ENCODE data around the gene SLC35A4. TPM values are rescaled to one million over a fixed set of nuclear protein-coding genes. Genes with fewer than 3 reads are reported as not detected.
"Not testable (repeated sequence)": the region's sequence is repeated elsewhere in the genome, so short reads cannot be mapped to it uniquely, and the experiment has no call there.

Gene SLC35A4
- total RNA-seq, 1 donor from 2014 or later, result 13.2 TPM

DNA sequence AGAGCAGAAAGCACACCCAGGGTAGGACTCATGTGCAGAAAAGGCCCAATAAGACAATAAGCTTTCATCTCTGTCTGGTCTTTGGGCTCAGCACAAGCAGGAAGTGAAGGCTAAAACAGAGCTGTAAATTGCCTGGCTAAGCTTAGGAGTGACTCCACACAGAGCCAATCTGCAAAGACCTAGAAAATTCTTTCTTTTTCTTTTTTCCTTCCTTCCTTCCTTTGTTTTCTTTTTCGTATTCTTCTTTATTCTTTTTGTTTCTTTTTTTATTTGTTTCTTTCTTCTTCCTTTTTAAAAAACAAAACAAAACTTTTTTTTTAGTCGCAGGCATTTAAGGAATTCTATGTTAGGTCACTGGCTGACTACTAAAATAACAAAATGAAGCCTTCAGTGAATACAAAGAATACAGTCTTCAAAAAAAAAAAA, 12.2 kb downstream of the SLC35A4 start:
- DNase-seq (ENCODE audit: low read depth), result no peak
- TF ChIP-seq, protein P1, sequence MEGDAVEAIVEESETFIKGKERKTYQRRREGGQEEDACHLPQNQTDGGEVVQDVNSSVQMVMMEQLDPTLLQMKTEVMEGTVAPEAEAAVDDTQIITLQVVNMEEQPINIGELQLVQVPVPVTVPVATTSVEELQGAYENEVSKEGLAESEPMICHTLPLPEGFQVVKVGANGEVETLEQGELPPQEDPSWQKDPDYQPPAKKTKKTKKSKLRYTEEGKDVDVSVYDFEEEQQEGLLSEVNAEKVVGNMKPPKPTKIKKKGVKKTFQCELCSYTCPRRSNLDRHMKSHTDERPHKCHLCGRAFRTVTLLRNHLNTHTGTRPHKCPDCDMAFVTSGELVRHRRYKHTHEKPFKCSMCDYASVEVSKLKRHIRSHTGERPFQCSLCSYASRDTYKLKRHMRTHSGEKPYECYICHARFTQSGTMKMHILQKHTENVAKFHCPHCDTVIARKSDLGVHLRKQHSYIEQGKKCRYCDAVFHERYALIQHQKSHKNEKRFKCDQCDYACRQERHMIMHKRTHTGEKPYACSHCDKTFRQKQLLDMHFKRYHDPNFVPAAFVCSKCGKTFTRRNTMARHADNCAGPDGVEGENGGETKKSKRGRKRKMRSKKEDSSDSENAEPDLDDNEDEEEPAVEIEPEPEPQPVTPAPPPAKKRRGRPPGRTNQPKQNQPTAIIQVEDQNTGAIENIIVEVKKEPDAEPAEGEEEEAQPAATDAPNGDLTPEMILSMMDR (IDR thresholded peaks at IDR 0.05; ENCODE audit: insufficient read depth, low read length, severe bottlenecking), result no peak
- H3K4me3 ChIP-seq (ENCODE audit: low read depth, low read length), result no peak overlapping the region
- H3K27me3 ChIP-seq (ENCODE audit: control insufficient read depth, insufficient read depth, low read length), result no peaks in the 10 kb centered on the region
- FAIRE-seq, result no peak
- no peaks in the 10 kb centered on the region for H3K36me3 ChIP-seq (ENCODE audit: control insufficient read depth, insufficient read depth, low read length)

DNA sequence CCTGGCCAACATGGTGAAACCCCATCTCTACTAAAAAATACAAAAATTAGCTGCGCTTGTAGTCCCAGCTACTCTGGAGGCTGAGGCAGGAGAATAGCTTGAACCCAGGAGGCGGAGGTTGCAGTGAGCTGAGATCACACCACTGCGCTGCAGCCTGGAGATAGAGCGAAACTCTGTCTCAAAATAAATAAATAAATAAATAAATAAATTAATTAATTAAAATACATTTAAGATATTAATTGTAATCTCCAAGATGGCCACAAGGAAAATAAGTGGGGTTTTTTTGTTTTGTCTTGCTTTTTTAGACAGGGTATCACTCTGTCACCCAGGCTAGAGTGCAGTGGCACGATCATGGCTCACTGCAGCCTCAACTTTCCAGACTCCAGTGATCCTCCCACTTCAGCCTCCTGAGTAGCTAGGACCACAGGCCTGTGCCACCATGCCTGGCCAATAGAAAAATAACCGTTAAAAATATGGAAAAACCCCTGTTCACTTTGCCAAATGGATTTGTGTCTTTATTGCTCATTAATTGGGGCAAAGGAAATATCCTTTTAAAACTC, 14.6 kb downstream of the SLC35A4 start:
- not testable (repeated sequence) for DNase-seq (ENCODE audit: low read depth); H3K27me3 ChIP-seq (ENCODE audit: control insufficient read depth, insufficient read depth, low read length); FAIRE-seq; H3K36me3 ChIP-seq (ENCODE audit: control insufficient read depth, insufficient read depth, low read length); H3K4me3 ChIP-seq (ENCODE audit: low read depth, low read length)

DNA sequence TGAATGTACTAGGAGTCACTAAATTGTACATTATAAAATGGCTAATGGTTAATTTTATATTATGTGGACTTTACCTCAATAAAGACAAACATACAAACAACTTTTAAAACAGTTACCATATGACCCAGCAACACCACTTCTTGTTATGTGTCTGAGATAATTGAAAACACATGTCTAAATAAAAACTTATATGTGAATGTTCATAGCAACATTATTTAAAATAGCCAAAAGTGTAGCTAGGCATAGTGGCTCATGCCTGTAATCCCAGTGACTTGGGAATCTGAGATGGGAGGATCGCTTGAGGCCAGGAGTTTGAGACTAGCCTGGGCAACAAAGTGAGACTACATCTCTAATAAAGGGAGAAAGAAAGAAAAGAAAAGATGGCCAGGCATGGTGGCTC, 22.9 kb downstream of the SLC35A4 start:
- no peak overlapping the region for H3K4me3 ChIP-seq (ENCODE audit: low read depth, low read length)
- no peak for DNase-seq (ENCODE audit: low read depth)
- H3K36me3 ChIP-seq (ENCODE audit: control insufficient read depth, insufficient read depth, low read length), result no peaks in the 10 kb centered on the region
- H3K27me3 ChIP-seq (ENCODE audit: control insufficient read depth, insufficient read depth, low read length), result no peaks in the 10 kb centered on the region
- TF ChIP-seq, protein P1 (IDR thresholded peaks at IDR 0.05; ENCODE audit: insufficient read depth, low read length, severe bottlenecking), result no peak
- FAIRE-seq, result no peak

DNA sequence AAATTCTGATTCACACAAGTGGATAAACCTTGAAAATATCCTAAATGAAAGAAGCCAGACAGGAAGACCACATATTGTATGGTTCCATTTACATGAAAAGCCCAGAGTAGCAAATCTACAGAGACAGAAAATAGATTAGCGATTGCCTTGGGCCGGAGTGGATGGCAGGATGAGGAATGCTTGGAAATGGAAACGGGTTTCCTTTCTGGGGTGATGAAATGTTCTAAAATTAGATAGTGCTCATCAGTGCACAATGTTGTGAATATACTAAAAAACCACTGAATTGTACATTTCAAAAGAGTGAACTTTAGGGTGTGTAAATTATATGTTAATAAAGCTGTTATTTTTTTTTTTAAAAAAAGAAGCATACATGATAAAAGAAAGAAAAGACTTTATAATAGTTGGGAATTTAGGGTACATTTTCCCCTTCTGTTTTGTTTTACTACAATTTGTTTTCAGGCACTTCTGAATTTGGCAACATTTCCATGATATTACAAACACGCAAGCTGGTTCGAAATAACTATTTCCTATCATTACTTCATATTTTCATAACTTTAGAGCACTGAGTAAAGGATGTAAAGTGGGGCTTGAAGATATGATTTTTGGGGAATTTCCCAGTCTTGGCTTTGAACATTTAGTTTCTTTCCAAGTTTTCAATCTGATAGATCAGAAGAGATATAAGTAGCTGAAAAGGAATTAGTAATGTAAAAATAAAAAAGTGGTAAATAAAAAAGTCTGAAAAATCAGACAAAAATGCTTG, 23.9 kb downstream of the SLC35A4 start:
- Histone ChIP-seq H3K36me3 (ENCODE audit: control insufficient read depth, insufficient read depth, low read length) (no peaks in the 10 kb centered on the region), H3K27me3 (ENCODE audit: control insufficient read depth, insufficient read depth, low read length) (no peaks in the 10 kb centered on the region), H3K4me3 (ENCODE audit: low read depth, low read length) (no peak overlapping the region)
- DNase-seq (ENCODE audit: low read depth) (no peak), FAIRE-seq (no peak)
- TF ChIP-seq, protein P1 (IDR thresholded peaks at IDR 0.05; ENCODE audit: insufficient read depth, low read length, severe bottlenecking), result no peak

DNA sequence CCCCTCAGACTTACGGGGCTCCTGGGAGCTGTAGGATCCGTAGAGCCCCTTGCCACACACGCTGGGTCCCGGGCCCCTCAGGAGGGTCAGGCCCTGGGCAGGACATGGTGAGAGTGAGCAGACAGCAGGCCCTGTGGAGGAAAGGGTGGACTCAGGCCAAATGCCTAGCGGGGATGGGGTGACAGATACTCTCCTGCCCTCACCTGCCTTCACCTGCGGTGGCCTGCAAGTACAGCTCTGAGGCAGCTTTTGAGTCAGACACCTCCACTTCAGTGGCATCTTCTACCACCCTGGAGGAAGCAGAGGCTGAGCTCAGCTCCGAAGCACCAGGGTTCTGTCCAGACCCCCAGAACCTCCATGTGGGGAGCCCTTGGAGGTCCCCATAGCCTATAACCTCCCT, 26.2 kb downstream of the SLC35A4 start:
- DNase-seq (ENCODE audit: low read depth), result peak; percentile 76
- Histone ChIP-seq H3K36me3 (ENCODE audit: control insufficient read depth, insufficient read depth, low read length) (no peaks in the 10 kb centered on the region), H3K27me3 (ENCODE audit: control insufficient read depth, insufficient read depth, low read length) (no peaks in the 10 kb centered on the region), H3K4me3 (ENCODE audit: low read depth, low read length) (no peak overlapping the region)
- FAIRE-seq, result no peak
- TF ChIP-seq, protein P1 (IDR thresholded peaks at IDR 0.05; ENCODE audit: insufficient read depth, low read length, severe bottlenecking), result no peak

DNA sequence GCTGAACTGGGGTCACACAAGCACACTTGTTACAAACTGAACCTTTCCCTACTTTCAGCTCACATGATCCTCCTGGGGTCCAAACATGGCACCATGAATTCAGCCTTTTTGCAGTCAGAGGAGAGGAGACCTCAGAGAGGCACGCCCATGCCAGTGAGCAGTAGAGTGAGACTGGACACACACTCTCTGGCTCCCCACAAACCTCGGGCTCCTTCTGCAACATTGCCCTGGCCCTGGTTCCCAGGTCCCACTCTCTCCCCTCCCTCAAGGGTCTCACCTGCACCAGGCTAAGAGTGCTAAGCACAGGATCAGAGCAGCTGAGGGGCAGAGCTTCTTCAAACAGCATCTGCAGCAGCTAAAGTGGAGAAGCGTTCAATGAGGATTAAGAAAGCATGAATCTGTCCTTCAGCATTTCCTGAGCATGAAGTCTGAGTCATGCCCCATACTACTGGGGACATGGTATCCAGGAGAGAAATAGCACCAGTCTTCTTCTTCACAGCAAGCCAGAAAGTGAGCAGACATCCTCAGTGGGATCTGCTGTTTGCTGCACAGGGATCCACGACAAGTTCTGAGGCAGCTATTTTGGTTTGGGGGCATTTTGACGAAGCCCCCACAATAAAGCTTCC, 27.2 kb downstream of the SLC35A4 start:
- FAIRE-seq, result no peak
- H3K27me3 ChIP-seq (ENCODE audit: control insufficient read depth, insufficient read depth, low read length), result no peaks in the 10 kb centered on the region
- peak; percentile 71 for DNase-seq (ENCODE audit: low read depth)
- H3K36me3 ChIP-seq (ENCODE audit: control insufficient read depth, insufficient read depth, low read length), result no peaks in the 10 kb centered on the region
- TF ChIP-seq, protein P1 (IDR thresholded peaks at IDR 0.05; ENCODE audit: insufficient read depth, low read length, severe bottlenecking), result no peak
- no peak overlapping the region for H3K4me3 ChIP-seq (ENCODE audit: low read depth, low read length)

- H3K36me3 ChIP-seq (ENCODE audit: control insufficient read depth, insufficient read depth, low read length); H3K4me3 ChIP-seq (ENCODE audit: low read depth, low read length); FAIRE-seq; H3K27me3 ChIP-seq (ENCODE audit: control insufficient read depth, insufficient read depth, low read length): not testable (repeated sequence)
- peak; percentile 62 for DNase-seq (ENCODE audit: low read depth)
These were observed 28.4 kb downstream of the SLC35A4 start for GRCh38 chr5:140593070-140593469.
